IgD-negative memory B cell (primary cell): Measurements from ENCODE around the gene ERF. TPM values are rescaled to one million over a fixed set of nuclear protein-coding genes. Genes with fewer than 3 reads are reported as not detected.
A peak's percentile ranks its signal among the peaks of the same experiment; 100 is the strongest.

Experiments used
- H3K27ac Mint-ChIP-seq, 3 donors: one replicate each; pipeline ENCODE4 v1.8.0; 2020 to 2022; ENCODE audit warnings: mild to moderate bottlenecking in 3 of 3, mixed read lengths in 3 of 3, moderate library complexity in 1 of 3
- H3K27me3 Mint-ChIP-seq: one replicate; pipeline ENCODE4 v1.8.0; 2021; ENCODE audit warnings: mixed read lengths
- H3K36me3 Mint-ChIP-seq: one replicate; pipeline ENCODE4 v1.8.0; 2020; ENCODE audit warnings: mild to moderate bottlenecking, mixed read lengths
- H3K4me1 Mint-ChIP-seq, 3 donors: one replicate each; pipeline ENCODE4 v1.8.0; 2020 to 2022; ENCODE audit warnings: mixed read lengths in 3 of 3, mild to moderate bottlenecking in 1 of 3
- H3K4me3 Mint-ChIP-seq, 4 donors: one replicate each; pipeline ENCODE4 v1.8.0; 2020 to 2022; ENCODE audit warnings: mild to moderate bottlenecking in 4 of 4, mixed read lengths in 4 of 4, moderate library complexity in 3 of 4
- H3K9me3 Mint-ChIP-seq, 3 donors: one replicate each; pipeline ENCODE4 v1.8.0; 2020 to 2021; ENCODE audit warnings: mixed read lengths in 3 of 3, mild to moderate bottlenecking in 1 of 3
- polyA plus RNA-seq: library from polyadenylated mRNA; unstranded; fragments of 300-500 nt; fragmentation: Illumina TruSeq; gene quantifications from one replicate; pipeline ENCODE4 v1.2.3, GENCODE V29; 2021

Gene ERF
- polyA plus RNA-seq, 1 donor from 2014 or later, result 6.7 TPM

GRCh38 chr19:42216653-42217519 is 38.0 kb downstream of the ERF start:
- no peaks in the 10 kb centered on the region for H3K9me3 Mint-ChIP-seq
- H3K4me3 Mint-ChIP-seq, result peak overlapping the region; percentile 89 to 99 (median 97)
- H3K27me3 Mint-ChIP-seq, result no peaks in the 10 kb centered on the region
- H3K27ac Mint-ChIP-seq, result peak overlapping the region; percentile 96 to 99 (median 99)
- no peaks in the 10 kb centered on the region for H3K36me3 Mint-ChIP-seq
- peaks cover 44 to 57% (median 50%) of the 10 kb centered on the region in 3 donors for H3K4me1 Mint-ChIP-seq

- Mint-ChIP-seq H3K27me3 (no peaks in the 10 kb centered on the region), H3K36me3 (no peaks in the 10 kb centered on the region), H3K4me3 (peak overlapping the region; percentile 67 to 99 (median 93)), H3K4me1 (peaks cover 40 to 51% (median 41%) of the 10 kb centered on the region in 3 donors), H3K27ac (peak overlapping the region in 2 of 3 donors; percentile 39 to 96), H3K9me3 (no peaks in the 10 kb centered on the region)
Measured at GRCh38 chr19:42214810-42215485, 40.0 kb downstream of the ERF start.

GRCh38 chr19:42212886-42213285 is 42.0 kb downstream of the ERF start:
- Mint-ChIP-seq H3K27ac (peak overlapping the region; percentile 8 to 66 (median 60)), H3K9me3 (no peaks in the 10 kb centered on the region), H3K4me1 (peaks cover 32 to 42% (median 39%) of the 10 kb centered on the region in 3 donors), H3K27me3 (no peaks in the 10 kb centered on the region), H3K36me3 (peaks cover under 1% of the 10 kb centered on the region), H3K4me3 (peak overlapping the region in 1 of 4 donors; percentile 89)

- H3K27me3 Mint-ChIP-seq, result no peaks in the 10 kb centered on the region
- H3K27ac Mint-ChIP-seq, result no peak overlapping the region
- H3K9me3 Mint-ChIP-seq, result no peaks in the 10 kb centered on the region
- no peak overlapping the region for H3K4me3 Mint-ChIP-seq
- peaks cover 6% of the 10 kb centered on the region for H3K36me3 Mint-ChIP-seq
- H3K4me1 Mint-ChIP-seq, result peaks cover 14 to 33% (median 30%) of the 10 kb centered on the region in 3 donors
Measured at GRCh38 chr19:42208612-42209011, 46.3 kb downstream of the ERF start.

- peaks cover 1% of the 10 kb centered on the region for H3K27me3 Mint-ChIP-seq
- H3K4me1 Mint-ChIP-seq, result peaks cover 13 to 33% (median 28%) of the 10 kb centered on the region in 3 donors
- peaks cover 6% of the 10 kb centered on the region for H3K36me3 Mint-ChIP-seq
- H3K9me3 Mint-ChIP-seq, result no peaks in the 10 kb centered on the region
- H3K27ac Mint-ChIP-seq, result peak overlapping the region; percentile 59 to 88 (median 88)
- H3K4me3 Mint-ChIP-seq, result peak overlapping the region in 2 of 4 donors; percentile 78 to 84
Measured at GRCh38 chr19:42207767-42208271, 47.1 kb downstream of the ERF start.

GRCh38 chr19:42206871-42207755 is 47.8 kb downstream of the ERF start:
- peaks cover 15 to 37% (median 34%) of the 10 kb centered on the region in 3 donors for H3K4me1 Mint-ChIP-seq
- H3K9me3 Mint-ChIP-seq, result no peaks in the 10 kb centered on the region
- no peak overlapping the region for H3K4me3 Mint-ChIP-seq
- H3K36me3 Mint-ChIP-seq, result peaks cover 7% of the 10 kb centered on the region
- H3K27me3 Mint-ChIP-seq, result peaks cover 1% of the 10 kb centered on the region
- peak overlapping the region in 2 of 3 donors; percentile 84 to 88 for H3K27ac Mint-ChIP-seq

GRCh38 chr19:42204664-42205063 is 50.3 kb downstream of the ERF start:
- peak overlapping the region in 1 of 4 donors; percentile 43 for H3K4me3 Mint-ChIP-seq
- peaks cover 1% of the 10 kb centered on the region for H3K27me3 Mint-ChIP-seq
- no peaks in the 10 kb centered on the region for H3K9me3 Mint-ChIP-seq
- H3K36me3 Mint-ChIP-seq, result peaks cover 8% of the 10 kb centered on the region
- H3K27ac Mint-ChIP-seq, result peak overlapping the region in 2 of 3 donors; percentile 46 to 97
- peaks cover 36 to 56% (median 55%) of the 10 kb centered on the region in 3 donors for H3K4me1 Mint-ChIP-seq

GRCh38 chr19:42203700-42204099 is 51.2 kb downstream of the ERF start:
- H3K4me3 Mint-ChIP-seq, result peak overlapping the region in 1 of 4 donors; percentile 80
- H3K4me1 Mint-ChIP-seq, result peaks cover 45 to 61% (median 59%) of the 10 kb centered on the region in 3 donors
- no peaks in the 10 kb centered on the region for H3K9me3 Mint-ChIP-seq
- peak overlapping the region; percentile 75 to 98 (median 97) for H3K27ac Mint-ChIP-seq
- peaks cover 8% of the 10 kb centered on the region for H3K36me3 Mint-ChIP-seq
- H3K27me3 Mint-ChIP-seq, result peaks cover 1% of the 10 kb centered on the region

GRCh38 chr19:42202290-42202880 is 52.5 kb downstream of the ERF start:
- peaks cover 48 to 59% (median 58%) of the 10 kb centered on the region in 3 donors for H3K4me1 Mint-ChIP-seq

GRCh38 chr19:42201489-42202289 is 53.2 kb downstream of the ERF start:
- peak overlapping the region; percentile 76 to 88 (median 84) for H3K4me3 Mint-ChIP-seq
- H3K4me1 Mint-ChIP-seq, result peaks cover 48 to 65% (median 60%) of the 10 kb centered on the region in 3 donors
- H3K36me3 Mint-ChIP-seq, result peaks cover 6% of the 10 kb centered on the region
- peaks cover 1% of the 10 kb centered on the region for H3K27me3 Mint-ChIP-seq
- H3K9me3 Mint-ChIP-seq, result no peaks in the 10 kb centered on the region
- peak overlapping the region; percentile 97 to 98 (median 98) for H3K27ac Mint-ChIP-seq

More at GRCh38 chr19:42202290-42202880, 52.5 kb downstream of the ERF start:
- peaks cover 6% of the 10 kb centered on the region for H3K36me3 Mint-ChIP-seq
- H3K27me3 Mint-ChIP-seq, result peaks cover 1% of the 10 kb centered on the region
- H3K27ac Mint-ChIP-seq, result peak overlapping the region; percentile 97 to 98 (median 98)
- H3K4me3 Mint-ChIP-seq, result peak overlapping the region; percentile 76 to 88 (median 84)
- no peaks in the 10 kb centered on the region for H3K9me3 Mint-ChIP-seq

- Mint-ChIP-seq H3K9me3 (no peaks in the 10 kb centered on the region), H3K4me3 (peak overlapping the region; percentile 80 to 92 (median 84)), H3K27me3 (peaks cover 1% of the 10 kb centered on the region), H3K4me1 (peaks cover 44 to 69% (median 63%) of the 10 kb centered on the region in 3 donors), H3K36me3 (peaks cover 4% of the 10 kb centered on the region), H3K27ac (peak overlapping the region; percentile 97 to 98 (median 97))
Measured at GRCh38 chr19:42200116-42200715, 54.7 kb downstream of the ERF start.

GRCh38 chr19:42199440-42200115 is 55.4 kb downstream of the ERF start:
- Mint-ChIP-seq H3K9me3 (no peaks in the 10 kb centered on the region), H3K27ac (peak overlapping the region; percentile 97 to 98 (median 97)), H3K4me3 (peak overlapping the region; percentile 80 to 92 (median 84)), H3K36me3 (peaks cover 4% of the 10 kb centered on the region), H3K4me1 (peaks cover 44 to 66% (median 57%) of the 10 kb centered on the region in 3 donors), H3K27me3 (peaks cover 1% of the 10 kb centered on the region)
